ENCODE measurements around the gene TPRN.

- TF ChIP-seq USF2 (CRISPR knock-in tag; IDR thresholded peaks at IDR 0.05) (no peak), ZKSCAN8 (CRISPR knock-in tag; IDR thresholded peaks at IDR 0.05) (no peak), ETV6 (IDR thresholded peaks at IDR 0.05; ENCODE audit: borderline replicate concordance in 1 of 2, low read depth in 2 of 2, low read length in 1 of 2) (no peak), ETV6 (CRISPR knock-in tag; IDR thresholded peaks at IDR 0.05; ENCODE audit: borderline replicate concordance) (no peak)
Observed at GRCh38 chr9:137160716-137161557, 39.6 kb downstream of the TPRN start.
